Stimulated activated effector memory CD8-positive, alpha-beta T cell treated with anti-CD3 and anti-CD28 coated beads, Interleukin-12 subunit alpha, Interleukin-12 subunit beta, amount 100 ng/mL, for 72 hours (primary cell): ENCODE results near the gene SPRED3.

ENCODE experiments used
- ATAC-seq: fragments of 150-1000 bp; cut with Tn5 transposase; 2 replicates; pipeline ENCODE4 v1.10.0; 2021
- DNase-seq, 2 donors: peaks; one replicate each; pipeline ENCODE4 v3.0.0; 2021 to 2022; ENCODE audit warnings: low spot score in 2 of 2
- H3K27ac Mint-ChIP-seq: one replicate; pipeline ENCODE4 v1.8.0; 2022; ENCODE audit warnings: mild to moderate bottlenecking, mixed read lengths
- H3K36me3 Mint-ChIP-seq: one replicate; pipeline ENCODE4 v1.8.0; 2022; ENCODE audit warnings: mild to moderate bottlenecking, mixed read lengths
- H3K4me1 Mint-ChIP-seq: one replicate; pipeline ENCODE4 v1.8.0; 2022; ENCODE audit warnings: mixed read lengths
- H3K4me3 Mint-ChIP-seq: one replicate; pipeline ENCODE4 v1.8.0; 2022; ENCODE audit warnings: mild to moderate bottlenecking, mixed read lengths
- H3K9me3 Mint-ChIP-seq: one replicate; pipeline ENCODE4 v1.8.0; 2022; ENCODE audit warnings: mixed read lengths

SPRED3 gene

DNA sequence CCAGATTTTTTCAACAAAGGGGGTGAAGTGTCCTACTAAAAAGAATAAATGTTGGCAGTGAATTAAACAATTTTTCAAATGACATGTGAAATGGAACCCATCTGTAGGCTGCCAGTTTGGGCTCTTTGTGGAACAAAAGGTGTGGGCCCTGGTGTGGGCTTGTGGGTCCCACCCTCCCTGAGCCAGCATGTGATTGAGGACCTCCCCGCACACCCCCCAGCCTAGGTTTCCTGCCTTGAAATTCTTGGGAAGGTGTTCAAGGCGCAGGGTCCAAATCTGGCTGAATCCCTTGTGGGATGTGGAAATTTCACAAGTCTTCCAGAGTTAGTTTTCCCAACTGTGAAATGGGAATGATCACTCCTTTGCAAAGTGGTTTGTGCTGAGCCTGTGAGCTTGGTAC is 4.8 kb upstream of the SPRED3 start:
- Mint-ChIP-seq H3K4me1 (peaks cover 29% of the 10 kb centered on the region), H3K36me3 (peaks cover 91% of the 10 kb centered on the region), H3K4me3 (no peak overlapping the region), H3K27ac (no peak overlapping the region), H3K9me3 (no peaks in the 10 kb centered on the region)
- ATAC-seq (no peak), DNase-seq (no peak)

DNA sequence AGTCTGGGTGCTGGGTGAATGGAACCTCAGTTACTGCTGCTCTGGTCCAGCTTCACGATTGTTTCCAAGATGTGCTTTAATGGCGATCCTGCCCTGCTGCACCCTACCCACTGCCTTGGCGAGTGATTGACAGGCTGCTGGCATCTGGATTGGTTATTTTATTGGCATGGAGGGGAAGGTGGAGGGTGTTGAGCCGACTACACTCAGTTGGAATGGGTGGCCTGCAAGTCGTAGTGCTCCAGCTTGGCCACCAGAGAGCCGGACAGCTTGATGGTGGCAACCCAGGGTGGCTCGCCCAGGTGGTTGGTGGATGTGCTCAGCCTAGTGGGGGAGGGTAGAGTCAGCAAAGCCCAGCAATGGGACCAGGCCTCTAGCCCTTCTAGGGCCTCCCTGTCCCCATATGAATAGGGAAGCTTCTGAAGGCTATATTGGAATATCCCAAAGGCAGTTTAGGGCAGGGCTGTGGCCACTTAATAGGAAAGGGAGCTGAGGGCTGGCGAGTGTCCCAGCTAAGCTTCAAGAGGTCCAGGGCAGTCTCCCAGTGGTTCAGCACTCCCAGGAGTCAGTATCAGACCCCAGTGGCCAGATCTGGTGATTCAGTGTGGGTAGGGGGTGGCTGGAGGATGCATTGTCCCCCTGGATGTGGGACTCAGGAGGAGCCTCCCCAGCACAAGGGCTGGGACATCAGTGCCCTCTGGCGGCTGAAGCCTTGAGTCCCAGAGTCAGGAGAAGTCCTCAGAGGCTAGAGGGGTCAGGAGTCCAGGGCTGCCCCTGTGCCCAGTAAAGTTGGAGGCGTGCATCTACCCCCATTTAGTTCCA is 4.1 kb upstream of the SPRED3 start:
- H3K36me3 Mint-ChIP-seq: peaks cover 84% of the 10 kb centered on the region
- ATAC-seq (no peak), DNase-seq (no peak)
- H3K27ac Mint-ChIP-seq: peak overlapping the region; percentile 12
- peaks cover 26% of the 10 kb centered on the region for H3K4me1 Mint-ChIP-seq
- H3K4me3 Mint-ChIP-seq: no peak overlapping the region
- H3K9me3 Mint-ChIP-seq: no peaks in the 10 kb centered on the region

DNA sequence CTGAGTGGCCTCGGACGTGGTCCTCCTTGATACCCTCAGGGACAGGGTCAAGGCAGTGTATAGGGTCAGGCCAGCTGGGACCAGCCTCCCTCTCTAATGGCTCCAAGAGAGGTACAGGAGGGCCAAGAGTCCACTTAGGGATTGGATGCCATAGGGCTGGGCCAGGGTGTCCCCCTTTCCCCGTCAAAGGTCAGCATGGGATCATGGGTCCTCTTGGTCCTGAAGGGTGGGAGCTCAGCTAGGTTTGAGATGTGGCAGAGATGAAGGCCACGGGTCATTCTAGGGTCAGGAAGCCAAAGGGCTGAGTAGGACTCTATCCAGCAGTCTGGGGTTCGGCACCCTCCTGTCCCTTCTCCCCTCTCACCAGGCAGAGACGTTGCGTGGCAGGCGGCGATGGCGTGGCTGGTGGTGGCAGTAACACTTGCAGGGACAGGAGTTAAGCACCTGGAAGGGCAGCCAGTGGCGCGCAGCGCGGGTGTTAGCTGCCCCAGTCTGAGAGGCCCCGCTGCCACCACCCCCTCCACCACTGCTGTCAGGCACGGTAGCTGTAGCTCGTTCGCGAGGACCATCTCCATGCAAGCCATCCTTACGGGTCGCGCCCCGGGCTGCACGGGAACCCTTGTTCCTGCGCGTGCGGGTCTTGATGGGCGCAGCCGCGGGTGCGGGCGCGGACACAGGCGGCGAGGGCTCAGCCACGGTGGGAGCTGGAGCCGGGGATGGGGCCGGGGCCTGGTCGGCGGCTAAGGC is 3.3 kb upstream of the SPRED3 start:
- H3K4me3 Mint-ChIP-seq: no peak overlapping the region
- peak overlapping the region; percentile 12 for H3K27ac Mint-ChIP-seq

DNA sequence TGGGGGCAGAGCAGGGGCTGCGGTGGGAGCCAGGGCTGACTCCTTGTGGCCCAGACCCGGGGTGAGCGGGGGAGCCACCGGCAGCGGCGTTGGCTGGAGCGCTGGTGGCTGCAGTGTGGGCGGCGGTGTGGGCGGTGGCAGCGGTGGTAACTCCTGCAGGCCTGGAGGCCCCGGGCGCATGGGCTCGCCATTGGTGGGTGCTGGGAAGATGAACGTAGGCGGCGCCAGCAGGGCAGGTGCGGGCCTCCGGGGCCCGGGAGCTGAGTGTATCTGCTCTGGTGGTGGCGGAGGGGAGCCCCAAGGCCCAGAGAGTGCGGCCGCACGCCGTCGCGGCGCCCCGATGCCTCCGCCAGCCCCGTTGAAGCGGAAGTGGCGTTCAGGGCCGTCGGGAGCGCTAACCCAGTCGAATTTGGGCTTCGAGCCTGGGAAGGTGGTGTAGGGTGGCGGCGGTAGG is 2.7 kb upstream of the SPRED3 start:
- Mint-ChIP-seq H3K36me3 (peaks cover 70% of the 10 kb centered on the region), H3K4me1 (peaks cover 32% of the 10 kb centered on the region), H3K9me3 (no peaks in the 10 kb centered on the region), H3K4me3 (peak overlapping the region; percentile 79), H3K27ac (no peak overlapping the region)
- no peak for ATAC-seq
- no peak for DNase-seq

More for the DNA sequence above, 3.3 kb upstream of the SPRED3 start:
- DNase-seq (no peak), ATAC-seq (no peak)
- Mint-ChIP-seq H3K36me3 (peaks cover 76% of the 10 kb centered on the region), H3K4me1 (peaks cover 32% of the 10 kb centered on the region), H3K9me3 (no peaks in the 10 kb centered on the region)

DNA sequence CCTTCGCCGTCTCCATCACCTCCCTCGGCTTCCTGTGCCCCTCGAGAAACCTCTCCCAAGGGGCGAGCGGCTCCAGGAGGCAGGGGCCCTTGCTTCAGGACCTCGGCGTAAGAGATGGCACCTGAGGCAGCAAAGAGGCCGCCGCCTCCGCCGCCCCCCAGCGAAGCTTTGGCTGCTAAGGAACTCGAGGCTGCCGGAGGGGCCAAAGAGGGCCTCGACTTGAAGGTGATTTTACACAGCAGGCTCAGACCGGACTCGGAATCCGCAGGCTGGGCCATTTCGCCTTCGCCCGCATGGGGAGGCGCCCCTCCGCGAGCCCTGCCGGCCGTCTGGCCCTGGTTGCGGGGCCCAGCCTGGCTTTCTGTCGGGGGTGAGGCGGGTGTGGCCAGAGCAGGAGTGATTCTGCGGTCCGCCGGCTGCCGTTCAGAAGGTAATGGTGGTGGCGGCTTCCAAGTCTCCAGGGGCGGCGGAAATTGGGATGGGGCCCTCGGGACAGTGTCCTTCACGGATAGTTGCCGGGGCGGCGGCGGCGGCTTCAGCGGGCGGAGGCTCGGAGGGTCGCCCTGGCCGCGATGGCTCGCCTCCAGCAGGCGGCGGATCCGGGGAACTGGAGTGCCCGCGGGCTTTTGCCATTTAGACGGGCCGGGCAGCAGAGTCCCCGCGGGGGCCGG is 2.1 kb upstream of the SPRED3 start:
- no peaks in the 10 kb centered on the region for H3K9me3 Mint-ChIP-seq
- H3K4me3 Mint-ChIP-seq: peak overlapping the region; percentile 79
- peaks cover 64% of the 10 kb centered on the region for H3K36me3 Mint-ChIP-seq
- no peak overlapping the region for H3K27ac Mint-ChIP-seq
- no peak for ATAC-seq
- H3K4me1 Mint-ChIP-seq: peaks cover 32% of the 10 kb centered on the region
- DNase-seq: no peak

DNA sequence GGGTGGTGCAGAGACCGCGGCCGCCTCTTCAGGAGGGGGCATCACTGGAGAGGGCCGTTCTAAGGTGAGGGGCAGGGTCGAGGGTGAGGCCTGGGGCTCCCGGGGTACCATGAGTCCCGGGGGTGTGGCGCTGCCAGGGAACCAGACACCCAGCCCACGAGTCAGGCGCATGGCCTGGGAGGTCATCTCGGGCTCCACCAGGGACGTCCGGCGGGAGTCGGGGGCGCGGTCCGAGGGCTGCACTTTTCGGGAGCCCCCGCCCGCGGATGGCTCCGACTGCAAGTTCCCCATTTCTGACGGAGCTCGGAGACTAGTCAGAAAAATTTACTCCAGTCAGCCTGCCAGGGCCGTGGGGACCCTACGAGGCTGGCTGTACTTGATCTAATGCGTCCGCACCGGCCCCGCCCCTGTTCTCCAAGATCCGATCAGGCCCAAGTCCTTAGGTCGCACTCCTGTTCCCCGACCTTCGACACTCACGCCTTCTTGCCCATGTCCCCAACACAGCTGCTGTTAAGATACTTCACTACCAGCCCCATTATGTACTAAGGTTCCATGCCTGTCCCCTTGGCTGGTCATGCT is 1.4 kb upstream of the SPRED3 start:
- H3K27ac Mint-ChIP-seq: peak overlapping the region; percentile 75
- no peaks in the 10 kb centered on the region for H3K9me3 Mint-ChIP-seq
- ATAC-seq (no peak), DNase-seq (no peak)
- peaks cover 32% of the 10 kb centered on the region for H3K4me1 Mint-ChIP-seq
- H3K4me3 Mint-ChIP-seq: peak overlapping the region; percentile 79
- H3K36me3 Mint-ChIP-seq: peaks cover 58% of the 10 kb centered on the region

DNA sequence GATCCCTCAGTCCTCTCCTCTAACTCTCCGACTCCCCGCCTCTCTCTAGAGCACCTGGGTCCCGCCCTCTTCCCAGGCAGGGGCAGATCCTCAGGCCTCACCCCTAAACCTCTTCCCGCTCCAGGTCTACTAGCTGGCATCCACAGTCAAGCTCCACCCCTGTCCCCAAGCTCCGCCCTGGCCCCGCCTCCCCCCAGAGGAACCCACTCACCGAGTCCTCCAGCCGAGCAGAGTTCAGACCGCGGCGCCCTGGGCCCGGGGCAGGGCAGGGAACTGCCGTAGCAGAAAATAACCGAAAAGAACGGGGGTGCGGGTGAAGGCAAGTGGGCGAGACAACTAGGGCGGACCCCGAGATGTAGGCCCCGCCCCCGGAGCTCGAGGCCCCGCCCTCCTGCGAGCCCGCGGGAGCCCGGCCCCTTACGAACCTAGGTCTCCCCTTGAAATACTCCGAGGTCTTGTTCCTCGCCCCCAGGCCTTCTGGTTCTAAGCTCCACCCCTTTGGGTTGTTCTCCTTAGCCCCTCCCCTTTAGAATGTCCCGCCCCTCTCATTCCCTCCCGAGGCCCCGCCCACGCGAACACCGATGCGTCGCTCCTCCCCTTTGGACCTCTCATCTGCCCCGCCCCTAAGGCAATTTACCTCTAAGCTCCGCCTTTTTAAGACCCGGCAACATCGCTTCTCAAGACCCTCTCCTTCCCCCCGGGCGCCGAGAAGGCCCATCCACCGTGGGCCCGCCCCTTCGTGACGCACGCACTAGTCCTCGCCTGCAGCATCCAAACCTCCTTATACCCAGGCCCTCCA is 748 bp upstream of the SPRED3 start, which contains the start of gene GGN:
TSS of gene GGN (minus strand) at position 485 of the 799 bp plus-strand sequence. CDS start 773 bp downstream, outside the sequence.
- Mint-ChIP-seq H3K9me3 (no peaks in the 10 kb centered on the region), H3K4me3 (peak within 1 kb of the TSS; percentile 79), H3K27ac (peak within 1 kb of the TSS; percentile 75), H3K4me1 (peaks cover 35% of the 10 kb centered on the region), H3K36me3 (peaks cover 51% of the 10 kb centered on the region)
- DNase-seq (peak; percentile 77 to 91), ATAC-seq (peak; percentile 80)

DNA sequence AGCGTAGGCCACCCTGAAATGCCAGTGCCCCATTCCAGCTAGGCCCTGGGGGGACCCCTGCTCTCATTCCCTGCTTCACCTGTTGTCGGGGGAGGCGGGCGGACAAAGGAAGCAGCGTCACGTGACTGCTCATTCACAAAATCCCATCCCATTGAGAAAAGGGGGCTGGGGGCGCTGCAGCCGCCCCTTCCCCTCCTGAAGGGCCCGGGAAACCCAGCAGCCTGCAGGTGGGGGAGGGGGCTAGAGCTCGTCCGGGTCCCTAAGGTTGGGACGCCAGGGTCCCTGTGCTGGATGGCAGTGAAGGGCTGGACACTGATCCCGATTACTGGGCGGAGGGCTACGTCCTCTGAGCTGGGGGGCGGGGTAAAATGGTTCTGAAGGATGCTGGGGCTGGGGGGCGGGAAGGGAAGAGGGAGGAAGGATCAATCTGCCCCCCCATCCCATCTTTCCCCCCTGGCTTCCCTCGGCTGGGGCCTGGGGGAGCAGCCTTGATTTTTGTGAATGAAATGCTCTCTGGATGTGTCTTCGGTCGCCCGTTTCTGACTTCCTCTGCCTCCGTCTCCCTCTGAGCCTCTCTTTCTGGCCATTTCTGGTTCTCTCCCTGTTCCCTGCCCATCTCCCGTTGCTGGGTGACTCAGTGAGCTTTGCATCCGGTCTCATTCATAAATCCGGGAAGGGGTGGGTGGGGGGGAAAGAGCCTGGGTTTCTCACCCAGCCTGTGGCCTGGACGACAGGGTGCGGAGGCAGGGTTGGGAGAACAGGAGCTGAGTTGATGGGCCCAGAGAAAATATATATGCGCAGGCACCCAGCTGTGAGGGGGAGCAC is 816 bp downstream of the SPRED3 start:
- peaks cover 48% of the 10 kb centered on the region for H3K4me1 Mint-ChIP-seq
- peaks cover 35% of the 10 kb centered on the region for H3K36me3 Mint-ChIP-seq
- DNase-seq (no peak), ATAC-seq (no peak)
- H3K9me3 Mint-ChIP-seq: no peaks in the 10 kb centered on the region
- H3K4me3 Mint-ChIP-seq: peak overlapping the region; percentile 79
- peak overlapping the region; percentile 62 for H3K27ac Mint-ChIP-seq

DNA sequence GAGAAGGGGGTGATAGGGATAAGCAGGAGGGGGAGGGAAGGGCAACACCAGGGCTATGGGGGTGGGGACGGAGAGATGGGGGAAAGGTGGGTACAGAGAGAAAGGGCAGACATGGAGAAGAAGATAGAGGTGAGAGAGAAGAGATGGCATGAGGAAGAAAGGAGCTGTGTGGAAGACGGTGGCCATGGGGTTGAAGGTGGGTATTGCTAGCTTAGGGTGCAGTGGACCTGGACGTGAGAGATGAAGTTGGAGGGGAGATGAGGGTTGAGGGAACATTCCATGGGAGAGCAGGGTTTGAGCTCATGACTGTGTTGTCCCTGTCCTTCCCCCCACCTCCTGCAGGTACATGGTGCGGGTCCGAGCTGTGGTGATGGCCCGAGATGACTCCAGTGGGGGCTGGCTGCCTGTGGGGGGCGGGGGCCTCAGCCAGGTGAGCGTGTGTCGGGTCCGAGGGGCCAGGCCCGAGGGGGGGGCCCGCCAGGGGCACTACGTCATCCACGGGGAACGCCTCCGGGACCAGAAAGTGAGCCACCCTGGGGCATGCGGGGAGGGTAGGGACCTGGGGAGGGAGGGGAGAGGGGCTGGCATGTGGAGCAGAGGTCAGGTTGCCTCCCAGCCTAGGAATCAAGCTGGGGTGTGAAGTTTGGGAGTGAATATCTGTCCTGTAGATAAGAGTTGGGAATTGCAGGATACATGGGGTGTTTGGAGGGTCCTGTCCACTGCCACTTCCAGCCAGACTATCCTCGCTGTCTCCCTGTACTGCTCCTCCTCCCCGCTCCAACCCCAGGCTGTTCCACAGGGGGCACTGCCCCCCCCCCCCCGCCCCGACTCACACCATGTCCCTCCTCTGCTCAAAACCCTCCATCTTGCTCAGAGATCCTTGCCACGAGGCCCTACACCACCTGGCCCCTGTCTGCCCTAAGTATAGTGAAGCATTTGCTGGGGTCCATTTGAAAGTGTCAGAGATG is 1.7 kb downstream of the SPRED3 start:
- peak overlapping the region; percentile 79 for H3K4me3 Mint-ChIP-seq
- peaks cover 49% of the 10 kb centered on the region for H3K4me1 Mint-ChIP-seq
- no peaks in the 10 kb centered on the region for H3K9me3 Mint-ChIP-seq
- peak overlapping the region; percentile 62 for H3K27ac Mint-ChIP-seq
- H3K36me3 Mint-ChIP-seq: peaks cover 30% of the 10 kb centered on the region
- DNase-seq (no peak), ATAC-seq (no peak)

DNA sequence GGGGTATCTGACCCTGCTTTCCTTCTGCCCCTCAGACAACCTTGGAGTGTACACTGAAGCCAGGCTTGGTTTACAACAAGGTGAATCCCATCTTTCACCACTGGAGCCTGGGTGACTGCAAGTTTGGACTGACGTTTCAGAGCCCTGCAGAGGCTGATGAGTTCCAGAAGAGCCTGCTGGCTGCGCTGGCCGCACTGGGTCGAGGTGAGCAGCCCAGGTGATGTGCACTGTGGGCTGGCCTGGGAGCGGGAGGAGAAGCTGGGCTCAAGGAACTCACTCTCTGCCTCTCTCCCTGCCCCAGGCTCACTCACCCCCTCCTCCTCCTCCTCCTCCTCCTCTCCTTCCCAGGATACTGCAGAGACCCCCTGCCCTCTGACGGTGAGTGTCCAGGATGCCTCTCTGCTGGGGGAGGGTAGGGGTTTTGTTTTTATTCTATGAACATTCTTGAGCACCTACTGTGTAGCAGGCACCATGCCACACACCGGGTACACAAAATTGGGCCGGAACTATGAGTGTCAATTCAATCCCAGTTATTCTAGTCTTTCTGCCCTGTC is 3.5 kb downstream of the SPRED3 start:
- DNase-seq (no peak), ATAC-seq (no peak)
- Mint-ChIP-seq H3K9me3 (no peaks in the 10 kb centered on the region), H3K27ac (no peak overlapping the region), H3K36me3 (peaks cover 18% of the 10 kb centered on the region), H3K4me3 (no peak overlapping the region), H3K4me1 (peaks cover 58% of the 10 kb centered on the region)

DNA sequence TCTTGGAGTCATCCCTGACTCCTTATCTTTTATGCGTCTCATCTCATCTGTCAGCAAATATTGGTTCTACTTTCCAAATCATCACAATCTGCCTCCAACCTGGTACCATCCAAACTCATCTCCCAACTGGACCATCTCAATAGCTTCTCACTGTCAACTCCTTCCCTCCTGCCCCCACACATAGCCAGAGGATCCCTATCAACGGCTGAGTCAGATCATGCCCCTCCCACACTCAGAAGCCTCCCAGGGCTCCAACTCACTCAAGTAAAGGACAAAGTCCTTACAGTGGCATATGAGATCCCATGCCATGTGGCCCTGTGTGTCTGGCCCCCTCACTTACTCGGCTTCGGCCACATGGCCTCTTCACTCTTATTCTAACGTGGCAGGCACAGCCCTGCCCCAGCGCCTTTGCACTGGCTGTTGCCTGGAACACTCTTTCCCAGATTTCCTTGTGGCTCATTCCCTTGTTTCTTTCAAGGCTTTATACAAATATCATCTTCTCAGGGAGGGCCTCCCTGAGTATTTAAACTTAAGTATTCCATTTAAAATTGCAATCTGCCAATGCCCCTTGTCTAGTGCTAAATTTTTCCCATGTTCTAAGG is 4.3 kb downstream of the SPRED3 start:
- H3K4me3 Mint-ChIP-seq: no peak overlapping the region
- no peaks in the 10 kb centered on the region for H3K9me3 Mint-ChIP-seq
- no peak overlapping the region for H3K27ac Mint-ChIP-seq
- DNase-seq (no peak), ATAC-seq (no peak)
- peaks cover 10% of the 10 kb centered on the region for H3K36me3 Mint-ChIP-seq
- peaks cover 54% of the 10 kb centered on the region for H3K4me1 Mint-ChIP-seq

DNA sequence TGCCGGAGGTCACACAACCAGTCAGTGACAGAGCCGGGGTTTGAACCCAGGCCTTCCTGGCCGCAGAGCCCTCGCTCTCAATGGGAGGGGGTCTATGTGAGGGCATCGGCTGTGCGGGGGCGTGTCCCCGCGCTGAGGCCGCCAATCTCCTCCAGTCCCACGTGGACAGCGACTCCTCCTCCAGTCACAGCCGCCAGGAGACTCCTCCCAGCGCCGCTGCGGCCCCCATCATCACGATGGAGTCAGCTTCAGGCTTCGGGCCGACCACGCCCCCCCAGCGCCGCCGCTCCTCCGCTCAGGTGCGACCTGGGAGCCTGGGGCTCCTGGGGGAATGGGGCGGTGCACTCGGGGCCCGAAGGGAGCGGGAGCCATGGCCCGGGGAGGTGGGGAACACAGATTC is 6.0 kb downstream of the SPRED3 start:
- H3K4me1 Mint-ChIP-seq: peaks cover 44% of the 10 kb centered on the region
- peak overlapping the region; percentile 77 for H3K4me3 Mint-ChIP-seq
- ATAC-seq (peak; percentile 75), DNase-seq (peak; percentile 43 to 80)
- peak overlapping the region; percentile 84 for H3K27ac Mint-ChIP-seq
- H3K9me3 Mint-ChIP-seq: no peaks in the 10 kb centered on the region
- H3K36me3 Mint-ChIP-seq: peaks cover 4% of the 10 kb centered on the region
